Adrenal gland (tissue), 12 donors: Measurements from ENCODE around the gene BCL2L15. TPM values are rescaled to one million over a fixed set of nuclear protein-coding genes. Genes with fewer than 3 reads are reported as not detected.
A peak's percentile ranks its signal among the peaks of the same experiment; 100 is the strongest.
"Not testable (repeated sequence)": the region's sequence is repeated elsewhere in the genome, so short reads cannot be mapped to it uniquely, and the experiment has no call there.

Experiments used
- DNase-seq, 7 donors: peaks; one replicate each; pipeline ENCODE4 v3.0.0-alpha.2; 2019 to 2020
- H3K27ac ChIP-seq, 5 donors: fragments of 200-600 bp; sonication (generic) in 4 of 5; 1 replicate in 3 of 5; 2 replicates in 2 of 5; pipeline versions ENCODE4 v1.5.1 to v1.8.0; 2016 to 2020; ENCODE audit warnings: mild to moderate bottlenecking in 1 of 5
- H3K27me3 ChIP-seq: fragments of 200-600 bp; 2 replicates; pipeline ENCODE4 v1.8.0; 2021
- H3K36me3 ChIP-seq, 2 donors: fragments of 200-600 bp; replicated peaks in 1 of 2; 1 replicate in 1 of 2; 2 replicates in 1 of 2; pipeline versions ENCODE4 v1.5.1 to v1.8.0; 2018 to 2022
- H3K4me1 ChIP-seq, 2 donors: fragments of 200-600 bp; replicated peaks in 1 of 2; 1 replicate in 1 of 2; 2 replicates in 1 of 2; pipeline versions ENCODE4 v1.5.1 to v1.8.0; 2018 to 2021
- H3K4me3 ChIP-seq, 4 donors: fragments of 200-600 bp; sonication (generic) in 3 of 4; one replicate each; pipeline ENCODE4 v1.5.1; 2016 to 2018
- H3K9me3 ChIP-seq, 3 donors: fragments of 200-600 bp; sonication (generic) in 1 of 3; replicated peaks in 1 of 3; 1 replicate in 2 of 3; 2 replicates in 1 of 3; pipeline versions ENCODE4 v1.5.1 to v1.8.0; 2016 to 2021
- POLR2A ChIP-seq, 2 donors: fragments of 450-650 bp; IDR thresholded peaks; one replicate each; pipeline ENCODE4 v1.6.1; 2017; ENCODE audit warnings: antibody characterized with exemption in 2 of 2, mild to moderate bottlenecking in 2 of 2, moderate library complexity in 1 of 2
- WGBS, 4 donors: extraction: QIAGEN DNeasy Blood & Tissue Kit in 2 of 4; methylation state at CpG; one replicate each; pipeline versions ENCODE4 v1.1.5 to v1.1.7; 2013 to 2017; 5-methylcytosine and 5-hydroxymethylcytosine counted together
- intact Hi-C, 2 donors: fragments of 100-400 bp; cut with DNase I; formaldehyde crosslinking; loops; one replicate each; pipeline versions ENCODE4 v1.14.1 to v1.15.0; 2022 to 2023
- polyA plus RNA-seq, 3 donors: library from polyadenylated mRNA; stranded (reverse); fragments of 200-250 nt in 2 of 3; fragments of 350-450 nt in 1 of 3; fragmentation: Illumina TruSeq in 1 of 3; extraction: RNeasy Lipid Tissue Mini Kit (QIAGEN cat#74804) in 1 of 3; gene quantifications; one replicate each; pipeline ENCODE4 v1.2.3, GENCODE V29; 2013 to 2014
- total RNA-seq, 9 donors: library from RNA; depleted of rRNA in 4 of 9; stranded (reverse); fragments of >200 nt in 4 of 9; fragments of 120-200 nt in 1 of 9; fragmentation: NEBNext Ultra II Directional in 1 of 9; extraction: Animal tissue kit (Norgen Biotek cat#: 25700) in 1 of 9; gene quantifications; one replicate each; pipeline versions ENCODE4 v1.1.0 to v1.2.4, GENCODE V29; 2013 to 2023
- TF ChIP-seq, protein P1 (sequence below), 6 experiments: fragments of 450-650 bp in 4 of 6; fragments of 200-600 bp in 2 of 6; sonication (generic) in 1 of 6; IDR thresholded peaks; 1 replicate in 5 of 6; 2 replicates in 1 of 6; pipeline versions ENCODE4 v1.5.1 to v1.8.0; 2016 to 2021; ENCODE audit warnings: antibody characterized with exemption in 6 of 6, mild to moderate bottlenecking in 2 of 6, moderate library complexity in 1 of 6
- donor health status: healthy with polysubstance abuse.
- donor health status: Bipolar disorder and iron deficiency.
- donor health status: DM: yes; HTN: yes; CAD: no.
- donor health status: DM: no; HTN: no; CAD: no.
- donor health status: DM: no; HTN: no; CAD: no.
- donor health status: DM: yes; HTN: yes; CAD: no.

BCL2L15 gene
- total and polyA plus RNA-seq, 12 donors = 0.07 to 1.3 (median 0.30) TPM; not detected in 2

DNA sequence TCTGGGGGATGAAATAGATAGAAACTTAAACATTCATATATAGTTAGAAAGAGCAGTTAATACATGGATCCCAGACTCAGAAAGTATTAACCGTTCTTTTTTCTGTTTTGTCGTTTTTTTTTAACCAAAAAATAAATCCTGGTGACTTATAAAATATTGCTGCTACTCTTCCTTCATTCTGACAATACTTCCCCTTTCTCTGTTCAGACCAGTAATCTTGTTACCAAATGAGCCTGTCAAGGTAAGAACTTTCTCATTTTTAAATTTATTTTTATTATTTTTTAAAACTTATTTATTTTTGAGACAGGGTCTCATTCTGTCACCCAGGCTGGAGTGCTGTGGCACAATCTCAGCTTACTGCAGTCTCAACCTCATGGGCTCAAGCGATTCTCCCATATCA lies 29.6 kb downstream of the BCL2L15 start:
- 56 to 66% (median 59%) methylated on average over 3 of the region's 3 CpGs for WGBS, 4 donors
- DNase-seq = no peak
- Histone ChIP-seq H3K9me3 (no peaks in the 10 kb centered on the region), H3K27me3 (no peaks in the 10 kb centered on the region), H3K4me1 (no peaks in the 10 kb centered on the region), H3K36me3 (no peaks in the 10 kb centered on the region), H3K27ac (no peak overlapping the region), H3K4me3 (no peak overlapping the region)
- TF ChIP-seq, protein P1, sequence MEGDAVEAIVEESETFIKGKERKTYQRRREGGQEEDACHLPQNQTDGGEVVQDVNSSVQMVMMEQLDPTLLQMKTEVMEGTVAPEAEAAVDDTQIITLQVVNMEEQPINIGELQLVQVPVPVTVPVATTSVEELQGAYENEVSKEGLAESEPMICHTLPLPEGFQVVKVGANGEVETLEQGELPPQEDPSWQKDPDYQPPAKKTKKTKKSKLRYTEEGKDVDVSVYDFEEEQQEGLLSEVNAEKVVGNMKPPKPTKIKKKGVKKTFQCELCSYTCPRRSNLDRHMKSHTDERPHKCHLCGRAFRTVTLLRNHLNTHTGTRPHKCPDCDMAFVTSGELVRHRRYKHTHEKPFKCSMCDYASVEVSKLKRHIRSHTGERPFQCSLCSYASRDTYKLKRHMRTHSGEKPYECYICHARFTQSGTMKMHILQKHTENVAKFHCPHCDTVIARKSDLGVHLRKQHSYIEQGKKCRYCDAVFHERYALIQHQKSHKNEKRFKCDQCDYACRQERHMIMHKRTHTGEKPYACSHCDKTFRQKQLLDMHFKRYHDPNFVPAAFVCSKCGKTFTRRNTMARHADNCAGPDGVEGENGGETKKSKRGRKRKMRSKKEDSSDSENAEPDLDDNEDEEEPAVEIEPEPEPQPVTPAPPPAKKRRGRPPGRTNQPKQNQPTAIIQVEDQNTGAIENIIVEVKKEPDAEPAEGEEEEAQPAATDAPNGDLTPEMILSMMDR (IDR thresholded peaks at IDR 0.05) = no peak
- TF ChIP-seq POLR2A (IDR thresholded peaks at IDR 0.05) = no peak
- intact Hi-C loops = no loop called here

- Histone ChIP-seq H3K36me3 (no peaks in the 10 kb centered on the region), H3K4me3 (no peak overlapping the region), H3K27me3 (no peaks in the 10 kb centered on the region), H3K4me1 (no peaks in the 10 kb centered on the region), H3K9me3 (no peaks in the 10 kb centered on the region), H3K27ac (no peak overlapping the region)
- no peak for TF ChIP-seq POLR2A (IDR thresholded peaks at IDR 0.05)
- TF ChIP-seq, protein P1 (IDR thresholded peaks at IDR 0.05) = no peak
- no peak for DNase-seq
- intact Hi-C loops = no loop called here
- WGBS, 4 donors = 90 to 97% (median 93%) methylated on average over 2 of the region's 2 CpGs
Measured at GRCh38 chr1:113856401-113856790, 31.0 kb downstream of the BCL2L15 start.

- TF ChIP-seq, protein P1 (IDR thresholded peaks at IDR 0.05) = no peak
- TF ChIP-seq POLR2A (IDR thresholded peaks at IDR 0.05) = no peak
- 91 to 99% (median 92%) methylated on average over 4 of the region's 4 CpGs for WGBS, 4 donors
- Histone ChIP-seq H3K4me1 (no peaks in the 10 kb centered on the region), H3K36me3 (no peaks in the 10 kb centered on the region), H3K27me3 (no peaks in the 10 kb centered on the region), H3K9me3 (no peaks in the 10 kb centered on the region), H3K4me3 (no peak overlapping the region), H3K27ac (no peak overlapping the region)
- DNase-seq = no peak
- intact Hi-C loops = no loop called here
Measured at GRCh38 chr1:113855630-113856400, 31.6 kb downstream of the BCL2L15 start.

GRCh38 chr1:113854234-113854633 lies 33.1 kb downstream of the BCL2L15 start:
- no peaks in the 10 kb centered on the region for H3K36me3 ChIP-seq
- no peak for TF ChIP-seq POLR2A (IDR thresholded peaks at IDR 0.05)
- TF ChIP-seq, protein P1 (IDR thresholded peaks at IDR 0.05) = no peak
- WGBS, 4 donors = 40 to 86% (median 65%) methylated on average over 1 of the region's 1 CpG
- no peak overlapping the region for H3K4me3 ChIP-seq
- intact Hi-C loops = no loop called here
- H3K27me3 ChIP-seq = no peaks in the 10 kb centered on the region
- no peak for DNase-seq
- H3K27ac ChIP-seq = no peak overlapping the region
- H3K4me1 ChIP-seq = no peaks in the 10 kb centered on the region
- H3K9me3 ChIP-seq = no peaks in the 10 kb centered on the region

DNA sequence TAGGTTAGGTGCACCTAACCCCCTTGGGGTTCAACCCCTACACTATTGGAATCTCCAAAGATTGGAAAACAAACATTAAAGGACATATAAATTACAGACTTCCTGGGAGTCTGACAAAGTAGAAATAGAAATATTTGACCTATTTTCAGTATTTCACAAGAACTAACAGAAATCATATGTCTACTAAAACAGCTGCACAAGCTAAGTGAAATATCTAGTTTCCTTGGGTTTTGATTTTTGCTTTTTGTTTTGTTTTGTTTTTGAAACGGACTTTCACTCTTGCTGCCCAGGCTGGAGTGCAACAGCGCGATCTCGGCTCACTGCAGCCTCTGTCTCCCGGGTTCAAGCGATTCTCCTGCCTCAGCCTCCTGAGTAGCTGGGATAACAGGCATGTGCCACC lies 34.7 kb downstream of the BCL2L15 start:
- WGBS, 4 donors = 38 to 82% (median 77%) methylated on average over 6 of the region's 6 CpGs
- H3K27me3 ChIP-seq, H3K36me3 ChIP-seq, H3K4me3 ChIP-seq, DNase-seq, intact Hi-C loops, H3K4me1 ChIP-seq, H3K9me3 ChIP-seq: not testable (repeated sequence)
- peak overlapping the region in 2 of 5 donors; percentile 22 to 55 for H3K27ac ChIP-seq
